Stomach smooth muscle (tissue), 2 donors: ENCODE measurements around the gene TINAGL1.

Source experiments
- H3K27ac ChIP-seq: one replicate; pipeline ENCODE4 v1.7.0; 2013; ENCODE audit warnings: mild to moderate bottlenecking, low read length, inconsistent platforms
- H3K27me3 ChIP-seq, 2 donors: one replicate each; pipeline ENCODE4 v1.7.0; 2013; ENCODE audit warnings: low read length in 2 of 2; ENCODE audit not compliant: insufficient read depth in 2 of 2, control insufficient read depth in 1 of 2
- H3K36me3 ChIP-seq, 2 donors: one replicate each; pipeline ENCODE4 v1.7.0; 2013; ENCODE audit warnings: low read length in 2 of 2; ENCODE audit not compliant: control insufficient read depth in 2 of 2, insufficient read depth in 2 of 2
- H3K4me1 ChIP-seq: one replicate; pipeline ENCODE4 v1.7.0; 2013; ENCODE audit warnings: low read length; ENCODE audit not compliant: control insufficient read depth, insufficient read depth
- H3K4me3 ChIP-seq, 2 donors: one replicate each; pipeline ENCODE4 v1.7.0; 2013; ENCODE audit warnings: low read length in 2 of 2
- H3K9ac ChIP-seq, 2 donors: one replicate each; pipeline ENCODE4 v1.7.0; 2013; ENCODE audit warnings: low read length in 2 of 2, mild to moderate bottlenecking in 1 of 2
- H3K9me3 ChIP-seq, 2 donors: one replicate each; pipeline ENCODE4 v1.7.0; 2013; ENCODE audit warnings: low read length in 2 of 2; ENCODE audit not compliant: control insufficient read depth in 2 of 2
- donor health status: healthy.
- donor health status: Pancreatic carcinoma.

Gene TINAGL1

GRCh38 chr1:31615939-31616338, 39.6 kb downstream of the TINAGL1 start:
- no peak overlapping the region for H3K9ac ChIP-seq
- H3K36me3 ChIP-seq: no peaks in the 10 kb centered on the region
- H3K9me3 ChIP-seq: no peaks in the 10 kb centered on the region
- H3K4me1 ChIP-seq: peaks cover 11% of the 10 kb centered on the region
- H3K27me3 ChIP-seq: peaks cover 22 to 24% of the 10 kb centered on the region in 2 donors
- no peak overlapping the region for H3K27ac ChIP-seq
- H3K4me3 ChIP-seq: no peak overlapping the region

GRCh38 chr1:31617218-31617915, 41.1 kb downstream of the TINAGL1 start, which contains the start of gene HCRTR1:
Gene HCRTR1 (plus strand): TSS chr1:31617689. CDS start chr1:31619193, 1,504 bp downstream.
- no peaks in the 10 kb centered on the region for H3K9me3 ChIP-seq
- peak within 1 kb of the TSS; percentile 31 to 67 for H3K4me3 ChIP-seq
- H3K9ac ChIP-seq: no peak within 1 kb of the TSS
- H3K27me3 ChIP-seq: peaks cover 22 to 24% of the 10 kb centered on the region in 2 donors
- H3K4me1 ChIP-seq: peaks cover 13% of the 10 kb centered on the region
- no peak within 1 kb of the TSS for H3K27ac ChIP-seq
- no peaks in the 10 kb centered on the region for H3K36me3 ChIP-seq

- Histone ChIP-seq H3K9me3 (no peaks in the 10 kb centered on the region), H3K27me3 (peaks cover 22 to 24% of the 10 kb centered on the region in 2 donors), H3K36me3 (no peaks in the 10 kb centered on the region), H3K4me1 (peaks cover 13% of the 10 kb centered on the region), H3K27ac (no peak overlapping the region), H3K4me3 (peak overlapping the region; percentile 31 to 67), H3K9ac (no peak overlapping the region)
Observed at GRCh38 chr1:31617916-31618746, 41.8 kb downstream of the TINAGL1 start.

- Histone ChIP-seq H3K4me1 (peaks cover 11% of the 10 kb centered on the region), H3K4me3 (no peak overlapping the region), H3K27me3 (peaks cover 22 to 24% of the 10 kb centered on the region in 2 donors), H3K9me3 (no peaks in the 10 kb centered on the region), H3K27ac (no peak overlapping the region), H3K9ac (no peak overlapping the region), H3K36me3 (no peaks in the 10 kb centered on the region)
Observed at GRCh38 chr1:31618916-31619846, 42.9 kb downstream of the TINAGL1 start.

GRCh38 chr1:31620631-31621497, 44.5 kb downstream of the TINAGL1 start:
- Histone ChIP-seq H3K4me3 (no peak overlapping the region), H3K27me3 (peaks cover 13 to 24% of the 10 kb centered on the region in 2 donors), H3K9me3 (no peaks in the 10 kb centered on the region), H3K36me3 (no peaks in the 10 kb centered on the region), H3K9ac (no peak overlapping the region), H3K4me1 (peaks cover 11% of the 10 kb centered on the region), H3K27ac (no peak overlapping the region)

GRCh38 chr1:31621498-31621820, 45.1 kb downstream of the TINAGL1 start:
- Histone ChIP-seq H3K4me1 (peaks cover 11% of the 10 kb centered on the region), H3K27me3 (peaks cover 10 to 21% of the 10 kb centered on the region in 2 donors), H3K9ac (no peak overlapping the region), H3K4me3 (no peak overlapping the region), H3K36me3 (no peaks in the 10 kb centered on the region), H3K27ac (no peak overlapping the region), H3K9me3 (no peaks in the 10 kb centered on the region)

- Histone ChIP-seq H3K27me3 (peaks cover 8 to 15% of the 10 kb centered on the region in 2 donors), H3K9ac (no peak overlapping the region), H3K4me1 (peaks cover 17% of the 10 kb centered on the region), H3K9me3 (no peaks in the 10 kb centered on the region), H3K4me3 (no peak overlapping the region), H3K36me3 (no peaks in the 10 kb centered on the region), H3K27ac (no peak overlapping the region)
Observed at GRCh38 chr1:31621847-31622730, 45.8 kb downstream of the TINAGL1 start.

GRCh38 chr1:31623365-31623764, 47.0 kb downstream of the TINAGL1 start:
- Histone ChIP-seq H3K4me1 (peaks cover 21% of the 10 kb centered on the region), H3K27me3 (peaks cover 4 to 5% of the 10 kb centered on the region in 2 donors), H3K4me3 (no peak overlapping the region), H3K9me3 (no peaks in the 10 kb centered on the region), H3K9ac (no peak overlapping the region), H3K27ac (no peak overlapping the region), H3K36me3 (peaks cover 3 to 5% of the 10 kb centered on the region in 2 donors)

GRCh38 chr1:31624309-31624708, 48.0 kb downstream of the TINAGL1 start:
- Histone ChIP-seq H3K9ac (no peak overlapping the region), H3K4me1 (peaks cover 29% of the 10 kb centered on the region), H3K4me3 (no peak overlapping the region), H3K27me3 (no peaks in the 10 kb centered on the region), H3K27ac (no peak overlapping the region), H3K36me3 (peaks cover 8 to 14% of the 10 kb centered on the region in 2 donors), H3K9me3 (no peaks in the 10 kb centered on the region)
